Activated naive CD4-positive, alpha-beta T cell treated with anti-CD3 and anti-CD28 coated beads for 36 hours (primary cell): Measurements from ENCODE around the gene TMUB1. TPM values are rescaled to one million over a fixed set of nuclear protein-coding genes. Genes with fewer than 3 reads are reported as not detected.

Source experiments
- CTCF ChIA-PET: fragments of 350-600 bp; sonication (Branson Sonifier 250); formaldehyde crosslinking; loops from one replicate; lab custom pipeline; 2021; ENCODE audit warnings: antibody characterized with exemption; lab: Charles Lee
- DNase-seq: peaks from one replicate; pipeline ENCODE4 v3.0.0-alpha.2; 2020
- H3K27ac Mint-ChIP-seq: one replicate; pipeline ENCODE4 v1.8.0; 2021; ENCODE audit warnings: mild to moderate bottlenecking, mixed read lengths
- H3K27me3 Mint-ChIP-seq: one replicate; pipeline ENCODE4 v1.8.0; 2021; ENCODE audit warnings: low read depth, mixed read lengths
- H3K36me3 Mint-ChIP-seq: one replicate; pipeline ENCODE4 v1.8.0; 2021; ENCODE audit warnings: low read depth, mixed read lengths
- H3K4me1 Mint-ChIP-seq: one replicate; pipeline ENCODE4 v1.8.0; 2021; ENCODE audit warnings: low read depth, mixed read lengths
- H3K4me3 Mint-ChIP-seq: one replicate; pipeline ENCODE4 v1.8.0; 2021; ENCODE audit warnings: mild to moderate bottlenecking, moderate library complexity, mixed read lengths
- H3K9me3 Mint-ChIP-seq: one replicate; pipeline ENCODE4 v1.8.0; 2021; ENCODE audit warnings: mixed read lengths
- intact Hi-C: fragments of 100-400 bp; cut with micrococcal nuclease; formaldehyde crosslinking; loops from one replicate; pipeline ENCODE4 v1.15.1; 2023
- total RNA-seq, 2 experiments: library from RNA; stranded (reverse); gene quantifications; one replicate each; pipeline ENCODE4 v1.2.3, GENCODE V29; 2021

Gene TMUB1
- total RNA-seq, 2 experiments from 2014 or later: 30.2 to 35.0 TPM

- Mint-ChIP-seq H3K27ac (no peak overlapping the region), H3K9me3 (no peaks in the 10 kb centered on the region), H3K4me1 (peaks cover 4% of the 10 kb centered on the region), H3K36me3 (peaks cover 8% of the 10 kb centered on the region), H3K27me3 (no peaks in the 10 kb centered on the region), H3K4me3 (no peak overlapping the region)
- intact Hi-C loops: no loop called here
- CTCF ChIA-PET: no interaction called here
- DNase-seq: no peak
Observed at GRCh38 chr7:151125846-151126481, 42.7 kb upstream of the TMUB1 start.

DNA sequence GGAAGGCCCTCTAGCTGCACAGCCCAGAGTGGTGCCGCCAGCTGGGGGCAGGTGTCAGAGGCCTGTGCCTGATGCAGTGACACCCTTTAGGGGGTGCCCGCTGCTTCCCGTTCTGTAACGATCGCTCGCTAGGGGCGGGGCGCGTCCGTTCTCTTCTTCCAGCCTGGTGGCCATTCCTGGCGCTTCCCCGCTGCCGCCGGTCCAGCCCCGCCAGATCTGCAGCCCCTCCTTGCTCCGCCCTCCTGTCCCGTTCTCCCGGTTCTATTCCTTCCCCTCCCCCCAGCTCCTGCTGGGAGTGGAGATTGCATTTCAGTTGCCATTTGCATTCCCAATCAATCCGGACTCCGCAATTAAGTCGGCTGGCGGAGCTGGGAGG lies 42.2 kb upstream of the TMUB1 start:
- intact Hi-C loops: no loop called here
- Mint-ChIP-seq H3K27ac (no peak overlapping the region), H3K36me3 (peaks cover 8% of the 10 kb centered on the region), H3K9me3 (no peaks in the 10 kb centered on the region), H3K27me3 (no peaks in the 10 kb centered on the region), H3K4me3 (no peak overlapping the region), H3K4me1 (peaks cover 4% of the 10 kb centered on the region)
- no peak for DNase-seq
- CTCF ChIA-PET: no interaction called here

- no peak for DNase-seq
- CTCF ChIA-PET: interaction anchor here (1.0 to 2.1 kb wide), 7 partner anchors 13 to 184 kb away, joined by 3 to 17 read pairs (median 4); no protein-coding TSS in a partner anchor
- no peaks in the 10 kb centered on the region for H3K27me3 Mint-ChIP-seq
- H3K36me3 Mint-ChIP-seq: peaks cover 8% of the 10 kb centered on the region
- H3K27ac Mint-ChIP-seq: no peak overlapping the region
- intact Hi-C loops: loop anchor here (1.0 kb wide), 3 partner anchors 47 to 178 kb away; no protein-coding TSS in a partner anchor
- H3K4me1 Mint-ChIP-seq: peaks cover 4% of the 10 kb centered on the region
- no peaks in the 10 kb centered on the region for H3K9me3 Mint-ChIP-seq
- no peak overlapping the region for H3K4me3 Mint-ChIP-seq
Observed at GRCh38 chr7:151124899-151125399, 41.7 kb upstream of the TMUB1 start.

DNA sequence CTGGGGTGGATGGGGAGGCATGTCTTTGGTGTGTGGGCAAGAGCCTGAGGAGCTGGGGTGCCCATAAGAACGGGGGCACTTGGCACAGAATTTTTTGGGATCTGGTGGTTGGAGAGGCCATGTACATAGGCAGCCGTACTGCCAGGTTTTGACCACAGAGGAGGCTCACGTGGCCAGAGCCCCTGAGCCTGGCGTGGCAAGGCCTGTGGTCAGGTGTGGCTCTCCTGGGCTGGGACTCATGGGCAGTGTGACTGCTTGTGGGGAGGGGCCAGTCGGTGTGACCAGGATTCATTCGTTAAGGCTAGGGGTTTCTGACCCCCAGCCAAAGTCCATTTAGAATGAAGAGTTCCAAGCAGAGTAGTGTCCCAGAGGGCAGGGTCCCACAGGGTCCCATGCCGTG lies 41.2 kb upstream of the TMUB1 start:
- no peak overlapping the region for H3K4me3 Mint-ChIP-seq
- H3K27ac Mint-ChIP-seq: no peak overlapping the region

DNA sequence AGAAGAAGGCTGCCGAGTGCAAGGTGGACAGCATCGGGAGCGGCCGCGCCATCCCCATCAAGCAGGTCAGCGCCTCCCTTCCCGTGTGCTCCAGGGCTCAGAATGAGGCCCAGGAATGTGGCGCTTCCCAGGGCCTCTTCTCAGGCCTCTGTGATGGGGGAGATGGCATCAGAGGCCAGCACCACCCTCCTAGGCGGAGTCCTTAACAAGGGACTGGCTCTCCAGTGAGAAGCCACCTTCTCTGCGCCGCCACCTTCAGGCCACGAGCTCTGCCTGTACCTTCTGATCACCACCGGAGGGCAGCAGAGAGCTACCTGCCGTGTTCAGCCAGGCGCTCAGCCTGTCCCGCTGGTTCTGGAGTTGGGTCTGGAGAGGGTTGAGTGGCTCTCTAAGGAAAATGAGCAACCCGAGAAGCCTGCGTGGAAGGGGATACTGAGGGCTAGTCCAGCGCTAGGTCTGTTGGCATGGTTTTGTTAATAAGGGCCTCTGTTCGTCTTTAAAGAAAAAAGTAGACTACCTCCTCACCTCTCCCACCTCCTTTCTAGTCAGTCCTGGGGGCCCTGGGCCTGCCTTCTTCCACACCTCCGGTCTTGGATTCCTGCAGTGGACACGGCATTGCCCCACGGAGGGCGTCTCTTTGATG lies 40.6 kb upstream of the TMUB1 start:
- H3K4me1 Mint-ChIP-seq: peaks cover 4% of the 10 kb centered on the region
- no peak overlapping the region for H3K4me3 Mint-ChIP-seq
- DNase-seq: peak; percentile 89
- intact Hi-C loops: loop anchor here (1.0 kb wide), 3 partner anchors 48 to 179 kb away; no protein-coding TSS in a partner anchor
- no peak overlapping the region for H3K27ac Mint-ChIP-seq
- peaks cover 8% of the 10 kb centered on the region for H3K36me3 Mint-ChIP-seq
- no peaks in the 10 kb centered on the region for H3K27me3 Mint-ChIP-seq
- H3K9me3 Mint-ChIP-seq: no peaks in the 10 kb centered on the region
- CTCF ChIA-PET: interaction anchor here (0.7 to 2.1 kb wide), 28 partner anchors 9 to 230 kb away, joined by 3 to 17 read pairs (median 4); no protein-coding TSS in a partner anchor

More for the DNA sequence above, 41.2 kb upstream of the TMUB1 start:
- H3K36me3 Mint-ChIP-seq: peaks cover 8% of the 10 kb centered on the region
- DNase-seq: no peak
- H3K27me3 Mint-ChIP-seq: no peaks in the 10 kb centered on the region
- intact Hi-C loops: loop anchor here (1.0 kb wide), 3 partner anchors 48 to 179 kb away; no protein-coding TSS in a partner anchor
- H3K9me3 Mint-ChIP-seq: no peaks in the 10 kb centered on the region
- CTCF ChIA-PET: interaction anchor here (0.7 to 2.1 kb wide), 27 partner anchors 9 to 230 kb away, joined by 3 to 17 read pairs (median 4); no protein-coding TSS in a partner anchor
- peaks cover 4% of the 10 kb centered on the region for H3K4me1 Mint-ChIP-seq

DNA sequence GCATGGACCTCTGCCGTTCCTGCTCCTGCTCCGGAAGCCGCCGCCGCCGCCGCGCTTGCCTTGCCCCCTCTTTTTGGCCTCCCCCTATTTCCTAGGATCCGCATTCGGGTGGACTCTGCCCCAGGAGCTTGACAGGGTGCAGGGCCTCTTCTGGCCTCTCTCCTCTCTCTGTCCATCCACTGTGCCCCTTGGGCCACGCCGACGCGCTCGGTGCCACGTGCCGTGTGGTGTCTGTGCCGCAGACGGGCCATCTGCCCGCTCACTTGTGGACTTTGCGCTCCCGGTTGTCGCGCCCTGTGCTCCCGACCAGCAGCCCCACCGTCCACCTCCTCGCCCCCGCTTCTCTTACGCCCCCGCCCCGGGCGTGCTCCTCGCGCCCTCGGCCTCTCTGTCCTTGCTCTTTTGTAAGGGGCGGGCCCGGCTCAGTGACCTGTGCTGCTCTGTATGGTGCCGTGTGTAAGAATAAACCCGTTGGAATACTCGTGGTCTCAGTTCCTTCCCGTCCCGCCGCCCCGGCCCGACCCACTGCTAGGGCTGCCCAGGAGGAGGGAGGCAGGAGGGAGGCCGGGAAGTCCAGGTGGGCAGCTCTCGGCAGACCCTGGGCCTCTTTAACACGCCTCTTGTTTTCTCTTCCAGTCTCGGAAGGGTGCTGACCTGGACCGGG lies 40.0 kb upstream of the TMUB1 start:
- CTCF ChIA-PET: interaction anchor here (0.7 to 2.1 kb wide), 25 partner anchors 8 to 229 kb away, joined by 3 to 17 read pairs (median 4); no protein-coding TSS in a partner anchor
- H3K4me1 Mint-ChIP-seq: peaks cover 7% of the 10 kb centered on the region
- no peaks in the 10 kb centered on the region for H3K27me3 Mint-ChIP-seq
- no peak overlapping the region for H3K4me3 Mint-ChIP-seq
- no peak for DNase-seq
- intact Hi-C loops: no loop called here
- H3K9me3 Mint-ChIP-seq: no peaks in the 10 kb centered on the region
- peaks cover 8% of the 10 kb centered on the region for H3K36me3 Mint-ChIP-seq
- H3K27ac Mint-ChIP-seq: no peak overlapping the region

- DNase-seq: no peak
- H3K4me1 Mint-ChIP-seq: peaks cover 7% of the 10 kb centered on the region
- peaks cover 10% of the 10 kb centered on the region for H3K36me3 Mint-ChIP-seq
- H3K27me3 Mint-ChIP-seq: no peaks in the 10 kb centered on the region
- CTCF ChIA-PET: interaction anchor here (1.5 to 2.1 kb wide), 2 partner anchors 179 to 182 kb away, joined by 5 to 17 read pairs; no protein-coding TSS in a partner anchor
- no peak overlapping the region for H3K4me3 Mint-ChIP-seq
- intact Hi-C loops: no loop called here
- no peak overlapping the region for H3K27ac Mint-ChIP-seq
- no peaks in the 10 kb centered on the region for H3K9me3 Mint-ChIP-seq
Observed at GRCh38 chr7:151122796-151123157, 39.5 kb upstream of the TMUB1 start.

GRCh38 chr7:151122276-151122675 lies 39.0 kb upstream of the TMUB1 start:
- DNase-seq: no peak
- Mint-ChIP-seq H3K27ac (no peak overlapping the region), H3K36me3 (peaks cover 10% of the 10 kb centered on the region), H3K4me3 (no peak overlapping the region), H3K4me1 (peaks cover 9% of the 10 kb centered on the region), H3K27me3 (no peaks in the 10 kb centered on the region), H3K9me3 (no peaks in the 10 kb centered on the region)
- CTCF ChIA-PET: no interaction called here
- intact Hi-C loops: no loop called here

GRCh38 chr7:151121380-151122170 lies 38.3 kb upstream of the TMUB1 start:
- H3K4me3 Mint-ChIP-seq: no peak overlapping the region
- CTCF ChIA-PET: interaction anchor here (0.8 kb wide), 1 partner anchor 11 kb away, joined by 3 read pairs; no protein-coding TSS in a partner anchor
- H3K9me3 Mint-ChIP-seq: no peaks in the 10 kb centered on the region
- intact Hi-C loops: no loop called here
- no peak for DNase-seq
- H3K27me3 Mint-ChIP-seq: no peaks in the 10 kb centered on the region
- peaks cover 12% of the 10 kb centered on the region for H3K4me1 Mint-ChIP-seq
- H3K36me3 Mint-ChIP-seq: peaks cover 10% of the 10 kb centered on the region
- no peak overlapping the region for H3K27ac Mint-ChIP-seq

GRCh38 chr7:151120896-151121295 lies 37.6 kb upstream of the TMUB1 start:
- Mint-ChIP-seq H3K27me3 (no peaks in the 10 kb centered on the region), H3K4me3 (no peak overlapping the region), H3K4me1 (peaks cover 12% of the 10 kb centered on the region), H3K9me3 (no peaks in the 10 kb centered on the region), H3K36me3 (peaks cover 10% of the 10 kb centered on the region), H3K27ac (no peak overlapping the region)
- no peak for DNase-seq
- intact Hi-C loops: no loop called here
- CTCF ChIA-PET: interaction anchor here (0.8 to 1.4 kb wide), 3 partner anchors 10 to 183 kb away, joined by 3 read pairs; no protein-coding TSS in a partner anchor

DNA sequence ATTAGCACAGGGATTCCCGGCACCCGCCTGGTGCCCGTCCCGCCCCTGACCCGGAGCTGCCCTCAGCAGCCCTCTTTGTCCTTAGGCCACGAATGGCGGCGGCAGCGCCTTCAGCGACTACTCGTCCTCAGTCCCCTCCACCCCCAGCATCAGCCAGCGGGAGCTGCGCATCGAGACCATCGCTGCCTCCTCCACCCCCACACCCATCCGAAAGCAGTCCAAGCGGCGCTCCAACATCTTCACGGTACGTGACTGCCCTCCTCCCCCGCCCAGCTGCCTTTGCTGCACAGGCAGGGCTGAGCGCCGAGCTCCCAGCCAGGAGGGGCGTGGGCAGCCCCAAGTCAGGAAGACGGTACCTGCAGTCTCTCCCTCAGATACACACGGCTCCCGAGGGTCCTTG lies 36.6 kb upstream of the TMUB1 start:
- no peaks in the 10 kb centered on the region for H3K9me3 Mint-ChIP-seq
- no peak for DNase-seq
- intact Hi-C loops: no loop called here
- no peaks in the 10 kb centered on the region for H3K27me3 Mint-ChIP-seq
- CTCF ChIA-PET: interaction anchor here (0.7 to 1.4 kb wide), 5 partner anchors 11 to 184 kb away, joined by 3 to 5 read pairs (median 3); no protein-coding TSS in a partner anchor
- peaks cover 12% of the 10 kb centered on the region for H3K4me1 Mint-ChIP-seq
- no peak overlapping the region for H3K4me3 Mint-ChIP-seq
- peaks cover 10% of the 10 kb centered on the region for H3K36me3 Mint-ChIP-seq
- no peak overlapping the region for H3K27ac Mint-ChIP-seq
